GM19395 (cell line): ENCODE data around the gene RTF2.
"Not testable (repeated sequence)": the region's sequence is repeated elsewhere in the genome, so short reads cannot be mapped to it uniquely, and the experiment has no call there.

Experiments
- ATAC-seq: cut with Tn5 transposase; IDR thresholded peaks from one replicate; pipeline ENCODE4 v1.9.1; 2021; ENCODE audit warnings: mild to moderate bottlenecking, moderate library complexity; ENCODE audit not compliant: unreplicated experiment

The RTF2 gene

DNA sequence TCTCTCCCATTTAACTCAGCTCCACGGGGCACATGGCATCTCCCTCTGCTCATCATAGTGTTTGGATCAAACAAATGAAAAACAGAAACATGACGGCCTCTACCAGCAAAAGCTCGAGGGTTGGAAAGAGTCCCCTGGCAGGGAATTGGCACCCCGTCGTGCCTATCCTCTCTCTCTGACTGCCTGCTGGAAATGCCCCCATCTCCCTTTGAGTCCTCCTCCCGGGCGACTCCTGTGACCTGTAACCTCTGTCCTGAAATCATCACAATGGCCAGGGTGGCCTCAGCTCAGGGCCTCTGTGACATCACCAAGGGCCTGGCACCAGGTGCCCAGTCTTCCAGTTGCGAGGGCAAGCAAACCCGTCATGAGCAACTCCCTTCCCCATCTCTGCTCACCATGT is 64.5 kb downstream of the RTF2 start, which contains the start of gene FAM209B:
Gene FAM209B (plus strand): TSS at position 301 of the 400 bp plus-strand sequence. CDS start 96 bp downstream, at position 397.
- ATAC-seq = not testable (repeated sequence)

DNA sequence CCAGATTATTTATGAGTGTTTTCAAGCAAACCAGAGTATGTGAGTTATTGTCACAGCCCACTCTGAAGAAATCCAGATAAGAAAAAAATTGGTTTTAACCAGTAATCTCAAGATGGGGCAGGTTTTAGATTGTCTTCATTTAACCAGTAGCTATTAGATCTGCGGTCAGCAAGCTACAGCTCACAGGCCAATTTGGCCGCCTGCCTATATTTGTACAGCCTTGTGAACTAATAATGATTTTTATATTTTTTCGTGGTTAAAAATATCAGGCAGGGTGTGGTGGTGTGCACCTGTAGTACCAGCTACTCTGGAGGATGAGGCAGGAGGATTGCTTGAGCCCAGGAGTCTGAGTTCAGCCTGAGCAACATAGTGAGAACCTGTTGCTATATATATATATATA is 69.6 kb downstream of the RTF2 start:
- no peak for ATAC-seq

DNA sequence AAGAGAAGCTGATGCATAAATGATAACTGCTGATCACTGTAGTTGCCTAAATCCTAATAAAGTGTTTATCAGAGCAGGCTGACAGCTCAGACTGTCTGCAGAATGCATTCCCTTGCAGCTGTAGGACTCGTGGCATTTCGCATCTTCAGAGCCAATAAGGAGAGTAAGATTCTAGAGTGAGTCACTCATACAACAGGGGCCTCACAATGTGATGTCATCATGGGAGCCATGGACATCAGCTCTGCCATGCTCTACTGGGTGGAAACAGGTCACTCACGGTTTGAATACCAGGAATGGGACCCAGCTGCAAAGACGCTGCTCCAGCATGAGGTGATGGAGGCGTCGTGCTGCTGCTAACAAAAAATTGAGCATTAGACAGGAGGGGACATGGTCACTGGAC is 72.0 kb downstream of the RTF2 start:
- ATAC-seq = no peak

DNA sequence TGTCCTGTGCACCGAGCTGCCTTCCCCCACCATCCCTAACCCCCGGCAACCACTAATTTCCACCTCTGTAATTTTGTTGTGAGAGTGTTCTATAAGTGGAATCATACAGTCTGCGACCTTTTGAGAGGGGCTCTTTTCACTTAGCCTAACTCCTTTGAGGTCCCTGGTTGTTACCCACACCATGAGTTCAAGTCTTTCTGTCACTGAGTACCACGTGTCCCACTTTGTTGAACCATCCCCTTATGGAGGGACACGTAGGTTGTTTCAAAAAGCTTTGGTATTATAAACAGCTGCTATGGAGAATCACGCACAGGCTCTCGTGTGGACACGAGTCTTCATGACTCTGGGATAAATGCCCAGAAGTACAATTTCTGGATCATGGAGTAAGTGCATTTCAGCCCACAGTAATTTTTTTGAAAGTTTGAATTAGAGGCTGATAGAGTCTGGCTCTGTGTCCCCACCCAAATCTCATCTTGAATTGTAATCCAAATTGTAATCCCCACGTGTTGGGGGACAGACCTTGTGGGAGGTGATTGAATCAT is 74.1 kb downstream of the RTF2 start:
- no peak for ATAC-seq

DNA sequence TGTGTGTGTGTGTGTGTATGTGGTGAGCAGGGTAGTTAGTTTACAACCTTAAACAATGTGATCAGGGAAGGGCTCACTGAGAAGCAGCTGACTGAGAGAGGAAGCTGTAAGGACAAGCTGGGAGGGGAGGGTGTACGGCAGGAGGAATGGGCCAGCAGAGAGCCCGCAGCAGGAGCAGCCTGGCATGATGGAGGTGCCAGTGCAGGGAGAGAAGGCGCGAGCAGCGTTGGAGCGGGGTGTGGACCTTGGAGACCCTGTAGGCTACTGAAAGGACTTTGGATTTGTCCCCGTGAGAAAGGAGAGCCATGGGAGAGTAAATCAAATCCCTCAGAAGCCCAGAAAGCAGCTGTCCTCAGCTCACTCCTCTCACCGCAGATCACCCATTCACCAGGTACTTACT is 83.1 kb downstream of the RTF2 start:
- no peak for ATAC-seq

DNA sequence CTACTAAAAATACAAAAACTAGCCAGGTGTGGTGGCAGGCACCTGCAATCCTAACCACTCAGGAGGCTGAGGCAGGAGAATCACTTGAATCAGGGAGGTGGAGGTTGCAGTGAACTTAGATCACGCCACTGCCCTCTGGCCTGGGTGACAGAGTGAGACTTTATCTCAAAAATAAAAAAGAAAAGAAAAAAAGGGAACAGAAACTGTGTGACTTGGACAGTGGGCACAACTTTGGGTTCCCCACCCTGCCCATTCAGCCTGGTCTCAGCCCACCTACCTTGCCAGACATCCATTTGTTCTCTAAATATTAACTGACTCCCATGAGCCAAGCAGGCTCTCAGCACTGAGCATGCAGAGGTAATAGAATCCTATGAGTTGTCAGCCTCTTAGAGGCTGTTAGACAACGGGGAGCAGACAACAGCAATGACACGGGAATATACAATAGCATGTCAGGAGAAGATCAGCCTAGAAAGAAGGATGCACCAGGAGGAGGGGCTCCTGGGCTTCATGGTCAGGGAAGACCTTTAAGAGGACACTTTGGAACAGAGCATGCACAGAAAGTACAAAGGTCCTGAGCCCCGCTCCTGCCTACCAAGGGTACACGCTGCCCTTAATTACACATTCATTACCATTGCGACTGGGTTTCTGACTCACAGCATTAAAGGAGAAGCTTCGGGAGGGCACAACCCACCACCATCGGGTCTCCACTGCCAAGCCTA is 84.6 kb downstream of the RTF2 start:
- ATAC-seq = no peak

DNA sequence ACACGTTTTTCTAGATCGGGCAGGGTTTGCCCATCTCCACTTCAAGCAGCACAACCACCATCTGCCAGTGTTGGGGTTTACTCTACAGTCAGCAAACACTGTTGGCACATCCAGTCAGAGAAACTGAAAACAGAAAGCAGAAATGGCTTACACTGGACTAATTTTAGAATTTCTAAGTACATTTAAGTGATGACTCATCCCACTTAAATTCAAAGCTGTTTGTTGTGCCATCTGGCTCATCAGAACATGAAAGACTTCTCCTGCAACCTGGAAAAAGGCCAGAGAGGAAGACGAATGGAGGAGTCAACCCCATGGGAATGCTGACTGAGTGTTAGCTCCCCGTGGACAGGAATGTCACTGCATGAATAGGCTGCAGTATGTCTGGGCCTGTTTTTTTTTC is 86.4 kb downstream of the RTF2 start:
- ATAC-seq = peak; percentile 83

DNA sequence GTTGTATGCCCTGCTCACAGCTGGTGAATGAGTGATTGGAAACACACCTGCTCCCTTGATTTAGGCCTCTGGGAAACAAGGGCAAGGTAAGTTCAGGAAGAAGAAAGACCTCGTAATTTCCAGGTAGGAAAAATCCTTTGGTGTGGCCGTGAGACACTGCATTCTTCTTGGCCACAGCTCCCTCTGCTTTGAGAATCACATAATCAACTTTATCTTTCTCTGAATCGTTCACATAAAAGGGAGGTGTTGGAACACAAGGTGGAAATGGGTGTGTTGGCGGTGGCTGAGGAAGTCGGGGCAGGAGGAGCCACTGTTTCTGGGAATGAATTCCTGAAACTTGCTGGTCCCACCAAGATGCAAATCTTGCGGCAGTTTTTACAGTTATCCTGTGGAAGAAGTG is 90.5 kb downstream of the RTF2 start:
- ATAC-seq = no peak

DNA sequence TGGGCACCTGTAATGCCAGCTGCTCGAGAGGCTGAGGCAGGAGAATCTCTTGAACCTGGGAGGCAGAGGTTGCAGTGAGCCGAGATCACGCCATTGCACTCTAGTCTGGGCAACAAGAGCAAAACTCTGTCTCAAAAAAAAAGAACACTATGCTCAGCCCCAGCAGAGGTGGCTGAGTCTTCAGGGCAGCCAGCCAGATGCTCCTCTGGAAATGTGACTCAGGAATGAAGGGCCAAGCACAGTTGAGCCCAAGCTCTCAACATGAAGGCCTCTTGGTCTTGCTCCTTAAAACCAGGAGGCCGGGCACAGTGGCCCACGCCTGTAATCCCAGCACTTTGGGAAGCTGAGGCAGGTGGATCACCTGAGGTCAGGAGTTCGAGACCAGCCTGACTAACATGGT is 96.1 kb downstream of the RTF2 start:
- not testable (repeated sequence) for ATAC-seq

DNA sequence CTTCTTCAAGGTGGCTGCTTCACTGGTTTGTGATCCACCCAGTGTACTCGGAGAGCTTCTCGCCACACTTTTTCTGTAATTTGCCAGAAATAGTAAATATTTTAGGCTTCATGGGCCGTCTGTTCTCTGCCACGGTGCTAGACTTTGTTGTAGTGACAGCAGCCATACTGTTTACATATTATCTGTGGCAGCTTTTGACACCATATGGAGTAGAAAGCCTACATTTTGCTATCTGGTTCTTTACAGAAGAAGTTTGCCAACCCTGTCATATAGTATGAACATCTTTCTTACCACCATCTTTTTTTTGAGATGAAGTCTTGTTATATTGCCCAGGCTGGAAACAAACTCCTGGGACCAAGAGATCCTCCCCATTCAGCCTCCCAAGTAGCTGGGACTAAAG is 97.1 kb downstream of the RTF2 start:
- no peak for ATAC-seq

DNA sequence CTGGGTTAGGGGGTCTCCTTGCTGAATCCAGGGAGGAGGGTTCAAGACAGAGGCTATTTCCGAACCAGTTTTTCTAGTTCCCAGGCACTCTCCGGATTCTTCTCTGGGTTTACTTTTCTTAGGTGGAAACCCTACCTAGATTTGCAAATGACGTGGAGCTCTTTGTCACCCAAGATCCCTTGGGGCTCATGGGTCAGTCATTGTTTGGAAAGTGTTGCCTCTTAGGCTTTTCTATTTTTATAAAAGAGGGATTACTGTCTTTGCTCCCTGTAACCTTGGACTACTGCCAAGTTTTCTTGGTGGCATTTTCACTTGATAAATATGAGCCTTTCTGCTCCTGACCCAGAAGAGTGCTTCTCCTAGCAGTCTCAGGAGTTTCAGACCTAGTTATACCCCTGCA is 98.2 kb downstream of the RTF2 start:
- no peak for ATAC-seq
